Type B pancreatic cell (in vitro differentiated cells): Measurements from ENCODE around the gene CEACAM19. TPM values are rescaled to one million over a fixed set of nuclear protein-coding genes. Genes with fewer than 3 reads are reported as not detected.
"Not testable (repeated sequence)": the region's sequence is repeated elsewhere in the genome, so short reads cannot be mapped to it uniquely, and the experiment has no call there.

Source experiments
- DNase-seq: peaks from one replicate; pipeline ENCODE4 v3.0.0; 2021; ENCODE audit warnings: mixed read lengths; ENCODE audit not compliant: unreplicated experiment; ENCODE audit errors: extremely low spot score
- H3K27ac Mint-ChIP-seq: 2 replicates; pipeline ENCODE4 v1.8.0; 2021; ENCODE audit warnings: mild to moderate bottlenecking, mixed read lengths
- H3K27me3 Mint-ChIP-seq: 2 replicates; pipeline ENCODE4 v1.8.0; 2021; ENCODE audit warnings: mixed read lengths
- H3K36me3 Mint-ChIP-seq: 2 replicates; pipeline ENCODE4 v1.8.0; 2021; ENCODE audit warnings: mixed read lengths
- H3K4me1 Mint-ChIP-seq: one replicate; pipeline ENCODE4 v1.8.0; 2021; ENCODE audit warnings: mixed read lengths; ENCODE audit not compliant: unreplicated experiment
- H3K4me3 Mint-ChIP-seq: 2 replicates; pipeline ENCODE4 v1.8.0; 2021; ENCODE audit warnings: mild to moderate bottlenecking, mixed read lengths
- H3K9me3 Mint-ChIP-seq: 2 replicates; pipeline ENCODE4 v1.8.0; 2021; ENCODE audit warnings: mixed read lengths
- CTCF ChIP-seq: fragments of 200-600 bp; sonication (generic); conservative IDR thresholded peaks from 2 replicates; pipeline ENCODE4 v1.5.0; 2021; ENCODE audit warnings: antibody characterized with exemption, mild to moderate bottlenecking
- total RNA-seq: library from RNA; stranded (reverse); gene quantifications from 2 replicates; pipeline ENCODE4 v1.2.1, GENCODE V29; 2021; ENCODE audit warnings: low replicate concordance

The CEACAM19 gene
- total RNA-seq, 1 donor from 2014 or later, result 6.3 TPM

GRCh38 chr19:44682807-44683206, 11.5 kb downstream of the CEACAM19 start:
- Mint-ChIP-seq H3K9me3 (no peaks in the 10 kb centered on the region), H3K36me3 (no peaks in the 10 kb centered on the region), H3K4me3 (no peak overlapping the region), H3K27ac (no peak overlapping the region), H3K27me3 (no peaks in the 10 kb centered on the region), H3K4me1 (peaks cover 4% of the 10 kb centered on the region)
- DNase-seq, result no peak
- TF ChIP-seq CTCF, result no peak

GRCh38 chr19:44683434-44684210, 12.3 kb downstream of the CEACAM19 start:
- DNase-seq, result no peak
- Mint-ChIP-seq H3K4me3 (no peak overlapping the region), H3K27me3 (no peaks in the 10 kb centered on the region)

GRCh38 chr19:44684396-44684795, 13.1 kb downstream of the CEACAM19 start:
- H3K9me3 Mint-ChIP-seq, H3K36me3 Mint-ChIP-seq, H3K4me1 Mint-ChIP-seq, H3K27ac Mint-ChIP-seq, DNase-seq, H3K27me3 Mint-ChIP-seq, H3K4me3 Mint-ChIP-seq: not testable (repeated sequence)

More at GRCh38 chr19:44683434-44684210, 12.3 kb downstream of the CEACAM19 start:
- Mint-ChIP-seq H3K9me3 (no peaks in the 10 kb centered on the region), H3K27ac (no peak overlapping the region), H3K4me1 (peaks cover 4% of the 10 kb centered on the region), H3K36me3 (no peaks in the 10 kb centered on the region)
- no peak for TF ChIP-seq CTCF

- Mint-ChIP-seq H3K36me3 (no peaks in the 10 kb centered on the region), H3K27me3 (no peaks in the 10 kb centered on the region), H3K4me3 (no peak overlapping the region), H3K27ac (peak overlapping the region; percentile 16), H3K9me3 (no peaks in the 10 kb centered on the region), H3K4me1 (peaks cover 4% of the 10 kb centered on the region)
- no peak for DNase-seq
- no peak for TF ChIP-seq CTCF
Measured at GRCh38 chr19:44684892-44685863, 13.9 kb downstream of the CEACAM19 start.

- Mint-ChIP-seq H3K9me3 (no peaks in the 10 kb centered on the region), H3K4me3 (no peak overlapping the region), H3K4me1 (peaks cover 4% of the 10 kb centered on the region), H3K27ac (no peak overlapping the region), H3K27me3 (no peaks in the 10 kb centered on the region), H3K36me3 (no peaks in the 10 kb centered on the region)
- DNase-seq, result no peak
- TF ChIP-seq CTCF, result no peak
Measured at GRCh38 chr19:44685877-44686276, 14.6 kb downstream of the CEACAM19 start.

- TF ChIP-seq CTCF, result no peak
- H3K4me1 Mint-ChIP-seq, result peaks cover 4% of the 10 kb centered on the region
- H3K27ac Mint-ChIP-seq, result no peak overlapping the region
- DNase-seq, result no peak
- no peak overlapping the region for H3K4me3 Mint-ChIP-seq
- no peaks in the 10 kb centered on the region for H3K36me3 Mint-ChIP-seq
- H3K27me3 Mint-ChIP-seq, result no peaks in the 10 kb centered on the region
- H3K9me3 Mint-ChIP-seq, result no peaks in the 10 kb centered on the region
Measured at GRCh38 chr19:44686896-44687295, 15.6 kb downstream of the CEACAM19 start.
